ENCODE results near the gene CNPY1. TPM values are rescaled to one million over a fixed set of nuclear protein-coding genes. Genes with fewer than 3 reads are reported as not detected.

CNPY1 gene
- total RNA-seq, 1 experiment from 2014 or later: not detected

GRCh38 chr7:155530601-155531000 lies 15.8 kb downstream of the CNPY1 start:
- Histone ChIP-seq H3K9me2 (replicated peaks; ENCODE audit: insufficient read depth, low read length) (no peaks in the 10 kb centered on the region), H3K79me2 (ENCODE audit: low read length) (no peaks in the 10 kb centered on the region), H3K4me1 (ENCODE audit: low read length) (no peaks in the 10 kb centered on the region), H3K36me3 (ENCODE audit: insufficient read depth, low read length) (no peaks in the 10 kb centered on the region), H3K9ac (ENCODE audit: low read length) (no peak overlapping the region), H3K9me3 (ENCODE audit: low read length) (no peaks in the 10 kb centered on the region), H3K27ac (ENCODE audit: low read length) (no peak overlapping the region), H3K4me2 (ENCODE audit: low read depth, low read length, poor library complexity, severe bottlenecking) (no peak overlapping the region), H3K4me3 (ENCODE audit: low read length) (no peak overlapping the region), H4K20me1 (ENCODE audit: insufficient read depth, low read depth, low read length) (no peaks in the 10 kb centered on the region; the same call in 1 of the 2 replicates), H3K27me3 (ENCODE audit: low read length) (no peaks in the 10 kb centered on the region), H2AFZ (ENCODE audit: low read length) (no peak overlapping the region)
- DNase-seq: no peak

- Histone ChIP-seq H4K20me1 (ENCODE audit: insufficient read depth, low read depth, low read length) (no peaks in the 10 kb centered on the region; the same call in 1 of the 2 replicates), H3K9me2 (replicated peaks; ENCODE audit: insufficient read depth, low read length) (no peaks in the 10 kb centered on the region), H2AFZ (ENCODE audit: low read length) (no peak overlapping the region), H3K9me3 (ENCODE audit: low read length) (no peaks in the 10 kb centered on the region), H3K4me1 (ENCODE audit: low read length) (no peaks in the 10 kb centered on the region), H3K27me3 (ENCODE audit: low read length) (no peaks in the 10 kb centered on the region), H3K27ac (ENCODE audit: low read length) (no peak overlapping the region), H3K36me3 (ENCODE audit: insufficient read depth, low read length) (no peaks in the 10 kb centered on the region), H3K4me3 (ENCODE audit: low read length) (no peak overlapping the region), H3K4me2 (ENCODE audit: low read depth, low read length, poor library complexity, severe bottlenecking) (no peak overlapping the region), H3K9ac (ENCODE audit: low read length) (no peak overlapping the region), H3K79me2 (ENCODE audit: low read length) (no peaks in the 10 kb centered on the region)
- no peak for DNase-seq
Measured at GRCh38 chr7:155529845-155530244, 16.5 kb downstream of the CNPY1 start.

GRCh38 chr7:155529346-155529745 lies 17.0 kb downstream of the CNPY1 start:
- no peaks in the 10 kb centered on the region; the same call in 1 of the 2 replicates for H4K20me1 ChIP-seq (ENCODE audit: insufficient read depth, low read depth, low read length)
- no peak for DNase-seq
- no peaks in the 10 kb centered on the region for H3K9me3 ChIP-seq (ENCODE audit: low read length)
- H3K9ac ChIP-seq (ENCODE audit: low read length): no peak overlapping the region
- H3K4me1 ChIP-seq (ENCODE audit: low read length): no peaks in the 10 kb centered on the region
- no peak overlapping the region for H2AFZ ChIP-seq (ENCODE audit: low read length)
- H3K4me3 ChIP-seq (ENCODE audit: low read length): no peak overlapping the region
- no peaks in the 10 kb centered on the region for H3K9me2 ChIP-seq (replicated peaks; ENCODE audit: insufficient read depth, low read length)
- no peak overlapping the region for H3K4me2 ChIP-seq (ENCODE audit: low read depth, low read length, poor library complexity, severe bottlenecking)
- no peaks in the 10 kb centered on the region for H3K36me3 ChIP-seq (ENCODE audit: insufficient read depth, low read length)
- no peaks in the 10 kb centered on the region for H3K79me2 ChIP-seq (ENCODE audit: low read length)
- H3K27ac ChIP-seq (ENCODE audit: low read length): no peak overlapping the region
- H3K27me3 ChIP-seq (ENCODE audit: low read length): no peaks in the 10 kb centered on the region

- H3K36me3 ChIP-seq (ENCODE audit: insufficient read depth, low read length): no peaks in the 10 kb centered on the region
- H3K79me2 ChIP-seq (ENCODE audit: low read length): no peaks in the 10 kb centered on the region
- H3K27me3 ChIP-seq (ENCODE audit: low read length): no peaks in the 10 kb centered on the region
- H3K9me2 ChIP-seq (replicated peaks; ENCODE audit: insufficient read depth, low read length): no peaks in the 10 kb centered on the region
- no peak overlapping the region for H3K4me3 ChIP-seq (ENCODE audit: low read length)
- H4K20me1 ChIP-seq (ENCODE audit: insufficient read depth, low read depth, low read length): no peaks in the 10 kb centered on the region; the same call in 1 of the 2 replicates
- no peak overlapping the region for H3K9ac ChIP-seq (ENCODE audit: low read length)
- H3K9me3 ChIP-seq (ENCODE audit: low read length): no peaks in the 10 kb centered on the region
- no peaks in the 10 kb centered on the region for H3K4me1 ChIP-seq (ENCODE audit: low read length)
- no peak for DNase-seq
- H3K4me2 ChIP-seq (ENCODE audit: low read depth, low read length, poor library complexity, severe bottlenecking): no peak overlapping the region
- no peak overlapping the region for H2AFZ ChIP-seq (ENCODE audit: low read length)
- no peak overlapping the region for H3K27ac ChIP-seq (ENCODE audit: low read length)
Measured at GRCh38 chr7:155527664-155528063, 18.7 kb downstream of the CNPY1 start.

GRCh38 chr7:155526225-155526624 lies 20.1 kb downstream of the CNPY1 start:
- no peak overlapping the region for H3K9ac ChIP-seq (ENCODE audit: low read length)

GRCh38 chr7:155524018-155524556 lies 22.3 kb downstream of the CNPY1 start:
- Histone ChIP-seq H3K4me3 (ENCODE audit: low read length) (no peak overlapping the region), H3K9ac (ENCODE audit: low read length) (no peak overlapping the region), H2AFZ (ENCODE audit: low read length) (no peak overlapping the region), H3K4me2 (ENCODE audit: low read depth, low read length, poor library complexity, severe bottlenecking) (no peak overlapping the region), H3K9me3 (ENCODE audit: low read length) (no peaks in the 10 kb centered on the region), H3K9me2 (replicated peaks; ENCODE audit: insufficient read depth, low read length) (no peaks in the 10 kb centered on the region), H3K4me1 (ENCODE audit: low read length) (no peaks in the 10 kb centered on the region), H3K36me3 (ENCODE audit: insufficient read depth, low read length) (no peaks in the 10 kb centered on the region), H3K79me2 (ENCODE audit: low read length) (no peaks in the 10 kb centered on the region), H4K20me1 (ENCODE audit: insufficient read depth, low read depth, low read length) (no peaks in the 10 kb centered on the region), H3K27ac (ENCODE audit: low read length) (no peak overlapping the region), H3K27me3 (ENCODE audit: low read length) (no peaks in the 10 kb centered on the region)
- DNase-seq: no peak

More at GRCh38 chr7:155526225-155526624, 20.1 kb downstream of the CNPY1 start:
- Histone ChIP-seq H3K27ac (ENCODE audit: low read length) (no peak overlapping the region), H3K36me3 (ENCODE audit: insufficient read depth, low read length) (no peaks in the 10 kb centered on the region), H3K4me2 (ENCODE audit: low read depth, low read length, poor library complexity, severe bottlenecking) (no peak overlapping the region), H3K79me2 (ENCODE audit: low read length) (no peaks in the 10 kb centered on the region), H3K4me1 (ENCODE audit: low read length) (no peaks in the 10 kb centered on the region), H4K20me1 (ENCODE audit: insufficient read depth, low read depth, low read length) (no peaks in the 10 kb centered on the region; the same call in 1 of the 2 replicates), H3K4me3 (ENCODE audit: low read length) (no peak overlapping the region), H2AFZ (ENCODE audit: low read length) (no peak overlapping the region), H3K27me3 (ENCODE audit: low read length) (no peaks in the 10 kb centered on the region), H3K9me3 (ENCODE audit: low read length) (no peaks in the 10 kb centered on the region), H3K9me2 (replicated peaks; ENCODE audit: insufficient read depth, low read length) (no peaks in the 10 kb centered on the region)
- no peak for DNase-seq

- H4K20me1 ChIP-seq (ENCODE audit: insufficient read depth, low read depth, low read length): no peaks in the 10 kb centered on the region
- no peaks in the 10 kb centered on the region for H3K79me2 ChIP-seq (ENCODE audit: low read length)
- H3K4me3 ChIP-seq (ENCODE audit: low read length): no peak overlapping the region
Measured at GRCh38 chr7:155523168-155523675, 23.1 kb downstream of the CNPY1 start.

GRCh38 chr7:155521743-155522398 lies 24.5 kb downstream of the CNPY1 start:
- Histone ChIP-seq H3K9me3 (ENCODE audit: low read length) (no peaks in the 10 kb centered on the region), H3K27ac (ENCODE audit: low read length) (no peak overlapping the region), H4K20me1 (ENCODE audit: insufficient read depth, low read depth, low read length) (no peaks in the 10 kb centered on the region), H3K36me3 (ENCODE audit: insufficient read depth, low read length) (no peaks in the 10 kb centered on the region), H3K4me1 (ENCODE audit: low read length) (no peaks in the 10 kb centered on the region), H3K27me3 (ENCODE audit: low read length) (no peaks in the 10 kb centered on the region), H2AFZ (ENCODE audit: low read length) (no peak overlapping the region), H3K4me3 (ENCODE audit: low read length) (no peak overlapping the region), H3K79me2 (ENCODE audit: low read length) (no peaks in the 10 kb centered on the region), H3K9ac (ENCODE audit: low read length) (no peak overlapping the region), H3K4me2 (ENCODE audit: low read depth, low read length, poor library complexity, severe bottlenecking) (no peak overlapping the region), H3K9me2 (replicated peaks; ENCODE audit: insufficient read depth, low read length) (no peaks in the 10 kb centered on the region)
- no peak for DNase-seq

More at GRCh38 chr7:155523168-155523675, 23.1 kb downstream of the CNPY1 start:
- Histone ChIP-seq H3K27ac (ENCODE audit: low read length) (no peak overlapping the region), H3K9ac (ENCODE audit: low read length) (no peak overlapping the region), H2AFZ (ENCODE audit: low read length) (no peak overlapping the region), H3K4me2 (ENCODE audit: low read depth, low read length, poor library complexity, severe bottlenecking) (no peak overlapping the region), H3K9me3 (ENCODE audit: low read length) (no peaks in the 10 kb centered on the region), H3K36me3 (ENCODE audit: insufficient read depth, low read length) (no peaks in the 10 kb centered on the region), H3K4me1 (ENCODE audit: low read length) (no peaks in the 10 kb centered on the region), H3K27me3 (ENCODE audit: low read length) (no peaks in the 10 kb centered on the region), H3K9me2 (replicated peaks; ENCODE audit: insufficient read depth, low read length) (no peaks in the 10 kb centered on the region)
- DNase-seq: no peak
